Muscle layer of colon (tissue), 2 donors: ENCODE data around the gene SCN4A.
"Not testable (repeated sequence)": the region's sequence is repeated elsewhere in the genome, so short reads cannot be mapped to it uniquely, and the experiment has no call there.

Experiments used
- H3K27ac ChIP-seq: one replicate; pipeline ENCODE4 v1.7.0; 2013; ENCODE audit warnings: low read depth, mild to moderate bottlenecking, low read length, moderate library complexity
- H3K27me3 ChIP-seq, 2 donors: one replicate each; pipeline ENCODE4 v1.7.0; 2013; ENCODE audit warnings: low read length in 2 of 2, mild to moderate bottlenecking in 2 of 2; ENCODE audit not compliant: insufficient read depth in 2 of 2, control insufficient read depth in 1 of 2
- H3K36me3 ChIP-seq: one replicate; pipeline ENCODE4 v1.7.0; 2013; ENCODE audit warnings: mild to moderate bottlenecking, low read length; ENCODE audit not compliant: insufficient read depth
- H3K4me1 ChIP-seq: one replicate; pipeline ENCODE4 v1.7.0; 2013; ENCODE audit warnings: mild to moderate bottlenecking, low read length; ENCODE audit not compliant: insufficient read depth
- H3K4me3 ChIP-seq, 2 donors: one replicate each; pipeline ENCODE4 v1.7.0; 2013; ENCODE audit warnings: low read length in 2 of 2, low read depth in 1 of 2, mild to moderate bottlenecking in 1 of 2, moderate library complexity in 1 of 2
- H3K9ac ChIP-seq: one replicate; pipeline ENCODE4 v1.7.0; 2013; ENCODE audit warnings: low read length
- H3K9me3 ChIP-seq: one replicate; pipeline ENCODE4 v1.7.0; 2013; ENCODE audit warnings: mild to moderate bottlenecking, low read length
- donor health status: abdominal sarcoma.
- donor health status: Adenocarcinoma of cecum.

Gene SCN4A

DNA sequence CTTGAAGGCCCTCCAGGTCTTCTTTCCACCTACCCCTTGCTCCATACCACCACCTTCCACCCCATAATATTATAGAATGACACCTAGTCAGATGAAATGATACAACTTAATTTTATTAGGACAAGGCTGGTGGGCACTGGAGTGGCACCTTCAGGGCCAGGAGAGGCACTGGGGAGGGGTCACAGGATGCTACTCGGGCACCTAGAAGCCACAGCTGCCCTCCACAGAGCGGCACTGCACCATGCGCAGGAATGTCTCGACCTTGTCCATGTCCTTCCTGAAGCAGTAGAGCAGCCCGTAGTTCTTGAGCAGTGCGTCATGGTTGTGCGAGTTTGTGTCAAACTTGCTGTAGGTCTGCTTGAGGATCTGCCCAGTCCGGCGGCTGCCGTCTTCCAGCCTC is 77.9 kb downstream of the SCN4A start:
- H3K27me3 ChIP-seq, H3K27ac ChIP-seq, H3K9ac ChIP-seq, H3K9me3 ChIP-seq, H3K36me3 ChIP-seq, H3K4me1 ChIP-seq, H3K4me3 ChIP-seq: not testable (repeated sequence)

DNA sequence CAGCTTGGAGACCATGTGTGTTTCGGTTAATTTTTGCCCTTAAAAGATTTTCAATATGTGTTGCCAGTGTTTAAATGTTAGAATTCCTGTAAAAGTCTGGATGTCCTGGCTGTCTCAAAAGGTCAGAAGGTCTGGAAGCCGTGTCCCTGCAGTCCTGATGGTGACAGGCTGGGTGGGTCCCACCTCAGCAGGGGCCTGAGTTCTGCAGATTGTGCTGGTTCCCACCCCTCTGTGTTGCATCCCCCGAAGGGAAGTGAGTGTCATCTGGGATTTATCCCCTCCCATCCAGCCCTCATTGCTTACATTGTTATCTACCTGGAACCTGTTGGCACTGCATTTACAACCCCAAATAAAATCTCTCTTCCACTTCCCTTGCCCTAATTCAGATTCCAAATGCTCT is 78.7 kb downstream of the SCN4A start:
- H3K4me1 ChIP-seq, H3K9ac ChIP-seq, H3K4me3 ChIP-seq, H3K27me3 ChIP-seq, H3K9me3 ChIP-seq, H3K36me3 ChIP-seq, H3K27ac ChIP-seq: not testable (repeated sequence)

DNA sequence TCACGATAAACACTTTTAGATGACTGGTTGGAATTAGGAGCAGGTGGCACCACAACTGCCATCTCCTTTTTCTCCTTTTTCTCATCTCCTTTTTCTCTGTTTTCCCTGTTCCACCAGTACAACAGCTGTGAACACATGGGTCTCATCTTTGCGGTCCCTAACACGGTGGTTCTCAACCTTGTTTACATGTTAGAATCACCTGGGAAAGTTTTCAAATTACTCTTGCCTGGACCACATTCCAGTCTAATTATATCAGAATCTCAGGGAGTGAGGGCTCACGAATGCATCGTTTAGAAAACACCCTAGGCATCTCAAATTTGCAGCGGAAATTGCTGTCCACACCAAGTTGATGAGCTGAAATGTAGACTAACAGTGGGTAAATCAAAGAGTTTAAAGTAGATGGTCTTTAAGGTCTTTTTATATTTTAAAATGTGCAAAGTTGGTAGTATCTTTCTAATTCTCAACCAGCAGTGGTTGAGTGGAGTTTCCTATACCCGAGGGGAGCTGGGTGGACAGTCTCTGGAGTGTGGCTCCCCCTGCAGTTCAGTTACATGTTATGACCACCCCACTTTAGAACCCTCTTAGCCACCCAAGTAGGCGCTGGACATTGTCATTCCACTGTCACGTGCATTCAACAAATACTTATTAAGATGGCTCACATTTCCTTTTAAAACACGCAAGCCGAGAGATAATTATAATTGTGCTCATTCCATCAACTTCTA is 80.2 kb downstream of the SCN4A start:
- H3K36me3 ChIP-seq, H3K27me3 ChIP-seq, H3K4me3 ChIP-seq, H3K9ac ChIP-seq, H3K27ac ChIP-seq, H3K4me1 ChIP-seq, H3K9me3 ChIP-seq: not testable (repeated sequence)

DNA sequence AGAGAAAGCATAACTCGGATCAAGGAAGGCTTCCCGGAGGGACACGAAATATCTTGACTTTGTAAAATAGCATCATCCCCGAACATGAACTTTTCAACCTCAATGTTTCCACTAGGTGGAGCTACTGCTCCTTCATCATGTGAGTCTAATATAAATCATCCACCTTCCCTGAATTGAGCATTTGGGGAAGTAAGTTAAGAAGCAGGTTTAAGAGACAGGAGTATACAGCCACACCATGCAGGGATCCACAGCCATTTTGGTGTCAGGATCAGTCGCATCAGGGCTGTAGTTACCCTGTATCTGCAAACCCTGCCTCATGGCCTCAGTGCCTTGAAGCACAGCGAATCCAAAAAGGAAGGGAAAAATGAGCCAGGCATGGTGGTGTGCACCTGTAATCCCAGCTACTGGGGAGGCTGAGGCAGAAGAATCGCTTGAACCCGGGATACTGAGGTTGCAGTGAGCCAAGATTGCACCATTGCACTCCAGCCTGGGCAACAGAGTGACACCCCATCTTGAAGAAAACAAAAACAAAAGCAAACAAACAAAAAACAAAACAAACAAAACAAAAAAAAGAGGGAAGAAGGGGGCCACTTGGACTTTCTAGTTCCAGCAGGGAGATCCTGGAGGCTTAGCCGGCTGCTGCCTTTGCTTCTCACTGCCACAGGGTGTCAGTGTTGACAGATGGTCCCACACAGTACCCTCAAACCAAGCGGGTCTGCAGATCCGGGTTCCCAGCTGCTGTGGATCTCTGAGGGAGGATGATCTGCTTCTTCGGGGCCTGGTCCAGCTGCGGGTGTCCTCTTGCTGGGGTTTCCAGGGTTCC is 83.5 kb downstream of the SCN4A start:
- not testable (repeated sequence) for H3K9me3 ChIP-seq, H3K4me3 ChIP-seq, H3K36me3 ChIP-seq, H3K27me3 ChIP-seq, H3K9ac ChIP-seq, H3K4me1 ChIP-seq, H3K27ac ChIP-seq
